HG03460 (cell line): Measurements from ENCODE around the gene SALL2.
A peak's percentile ranks its signal among the peaks of the same experiment; 100 is the strongest.

Source experiments
- ATAC-seq: cut with Tn5 transposase; IDR thresholded peaks from one replicate; pipeline ENCODE4 v1.9.1; 2021; ENCODE audit not compliant: unreplicated experiment

Gene SALL2

GRCh38 chr14:21494902-21495762 lies 31.0 kb downstream of the SALL2 start:
- ATAC-seq: no peak

- ATAC-seq: no peak
These were observed 39.5 kb downstream of the SALL2 start for GRCh38 chr14:21486640-21487087.

GRCh38 chr14:21476925-21477681 lies 49.0 kb downstream of the SALL2 start, which contains the start of the genes RAB2B and TOX4:
RAB2B (minus strand) TSS chr14:21476959; CDS start chr14:21476872, 87 bp downstream.
TOX4 (plus strand) TSS chr14:21477195; CDS start chr14:21477279, 84 bp downstream.
- peak; percentile 99 for ATAC-seq

- peak; percentile 28 for ATAC-seq
These were observed 49.6 kb downstream of the SALL2 start for GRCh38 chr14:21476523-21476924.

- no peak for ATAC-seq
These were observed 50.2 kb downstream of the SALL2 start for GRCh38 chr14:21475767-21476522.
